HTR-8/SVneo (cell line): ENCODE measurements around the gene HOXD4.
A peak's percentile ranks its signal among the peaks of the same experiment; 100 is the strongest.

ENCODE experiments used
- DNase-seq: peaks from one replicate; pipeline ENCODE4 v3.0.0; 2011; ENCODE audit warnings: low spot score, mixed read lengths; ENCODE audit not compliant: insufficient read length
- FAIRE-seq: peaks from 2 replicates; lab custom pipeline; 2011; peaks lifted over from hg19 to GRCh38; lab: Jason Lieb, UNC

The HOXD4 gene

DNA sequence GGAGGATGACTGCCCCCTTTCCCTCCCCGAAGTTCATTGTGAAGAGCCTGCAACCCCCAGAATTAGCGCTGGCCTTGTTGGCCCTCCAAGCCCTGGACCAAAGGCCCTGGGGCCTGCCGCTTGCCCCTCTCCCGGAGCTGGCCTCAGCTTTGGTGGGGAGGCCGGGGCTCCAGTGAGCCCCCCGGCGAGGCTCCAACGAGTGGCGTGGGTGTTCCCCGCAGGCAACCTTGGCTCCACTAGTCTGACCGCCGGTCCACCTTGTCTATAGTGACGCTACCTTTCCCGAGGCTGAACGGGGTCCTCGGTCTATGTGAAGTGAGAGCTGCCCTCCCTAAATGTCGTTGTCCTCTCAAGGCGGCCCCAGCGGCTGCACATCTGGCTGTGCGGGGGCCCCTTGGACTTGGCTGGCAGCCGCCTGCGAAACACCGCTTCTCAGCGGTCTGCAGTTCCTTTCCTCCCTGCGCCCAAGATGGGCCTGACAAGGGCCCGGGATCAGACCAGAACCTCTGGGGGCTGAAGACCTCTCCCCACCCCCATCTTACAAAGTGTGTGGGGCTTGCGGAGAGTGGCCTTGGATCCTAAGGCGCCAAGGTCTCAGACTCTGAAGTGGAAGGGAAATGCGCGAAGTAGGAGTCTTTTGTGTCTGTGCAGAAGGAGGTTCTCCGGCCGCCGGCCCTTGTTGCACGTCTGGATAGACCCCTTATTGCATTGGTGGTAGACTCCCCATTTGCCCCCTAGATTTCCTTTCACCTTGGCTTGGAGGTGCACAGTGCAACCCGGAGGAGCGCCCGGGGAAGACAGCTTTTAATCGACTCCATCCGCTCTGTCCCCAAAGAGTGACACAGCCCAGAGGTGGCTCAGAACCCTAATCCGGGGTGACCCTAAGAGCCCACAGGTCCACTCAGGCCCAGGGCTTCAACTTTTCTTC lies 38.7 kb upstream of the HOXD4 start:
- FAIRE-seq = no peak
- DNase-seq = no peak

DNA sequence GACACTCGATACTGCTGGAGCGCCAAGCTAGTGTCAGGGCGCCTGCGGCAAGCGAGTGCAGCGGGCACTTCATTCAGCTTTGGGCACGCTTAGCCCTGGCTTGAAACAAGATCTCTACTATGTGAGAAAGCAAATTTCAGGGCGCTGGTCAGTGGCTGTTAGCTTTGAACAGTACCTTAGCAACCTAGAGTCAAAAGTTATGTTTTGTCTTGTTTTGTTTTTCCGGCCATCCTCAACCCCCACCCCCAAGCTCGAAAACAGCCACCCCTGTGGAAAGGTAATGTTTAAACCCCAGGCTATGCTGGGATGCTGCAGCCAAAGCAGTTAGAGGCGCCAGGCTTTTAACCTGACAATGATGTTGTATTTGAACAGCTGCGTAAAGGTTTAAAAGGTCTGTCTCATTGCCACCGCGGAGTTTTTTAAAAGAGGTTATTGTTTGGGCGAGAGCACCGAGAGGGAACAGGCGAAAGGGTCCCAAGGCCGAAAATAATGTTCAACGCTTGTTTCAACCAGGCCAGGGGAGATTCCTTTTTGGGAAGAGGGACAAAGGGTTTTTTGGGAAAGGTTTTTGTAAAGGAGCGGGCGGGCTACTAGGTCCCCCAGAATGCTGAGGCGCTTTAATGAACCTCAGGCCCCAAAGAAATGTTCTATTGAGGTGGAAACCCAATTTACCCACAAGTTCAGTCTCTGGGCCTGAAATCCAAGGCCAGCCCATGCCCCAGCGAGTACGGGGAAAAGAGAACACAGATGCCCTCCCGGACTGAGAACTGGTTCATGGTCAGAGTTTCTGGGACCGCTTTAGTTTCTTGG lies 37.0 kb upstream of the HOXD4 start:
- DNase-seq (no peak), FAIRE-seq (no peak)

DNA sequence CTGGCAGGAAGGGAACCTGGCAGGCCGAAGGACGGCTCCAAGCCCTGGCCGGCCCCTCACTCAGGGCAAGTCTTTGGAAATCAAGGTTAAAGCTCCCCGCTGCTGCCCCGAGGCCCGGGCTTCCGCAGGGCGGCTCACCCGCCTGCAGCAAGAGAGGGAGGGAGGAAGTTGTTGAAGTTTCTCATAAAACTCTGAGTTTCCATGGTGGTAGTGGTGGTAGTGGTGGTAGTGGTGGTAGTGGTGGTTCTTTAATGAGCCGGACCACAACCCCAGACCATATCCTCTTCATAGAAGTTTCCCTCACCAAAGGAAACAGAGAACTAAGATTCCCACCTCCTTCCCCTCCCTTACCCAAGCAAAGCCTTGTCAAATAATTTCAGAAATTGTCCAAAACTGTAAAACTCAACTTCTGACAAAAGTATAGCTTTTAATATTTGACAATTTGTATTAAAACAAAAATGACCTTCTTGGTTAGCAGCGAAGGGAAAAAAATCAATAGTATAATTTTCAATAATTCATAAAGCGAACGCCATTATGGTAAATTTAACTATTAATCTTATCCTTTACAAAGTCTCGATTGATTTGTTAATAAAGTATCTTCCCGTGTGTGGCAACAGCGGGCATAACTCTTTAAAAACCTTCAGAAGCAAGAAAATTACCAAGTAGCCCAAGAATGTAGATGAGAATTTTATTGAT lies 36.3 kb upstream of the HOXD4 start:
- no peak for FAIRE-seq
- DNase-seq = no peak

DNA sequence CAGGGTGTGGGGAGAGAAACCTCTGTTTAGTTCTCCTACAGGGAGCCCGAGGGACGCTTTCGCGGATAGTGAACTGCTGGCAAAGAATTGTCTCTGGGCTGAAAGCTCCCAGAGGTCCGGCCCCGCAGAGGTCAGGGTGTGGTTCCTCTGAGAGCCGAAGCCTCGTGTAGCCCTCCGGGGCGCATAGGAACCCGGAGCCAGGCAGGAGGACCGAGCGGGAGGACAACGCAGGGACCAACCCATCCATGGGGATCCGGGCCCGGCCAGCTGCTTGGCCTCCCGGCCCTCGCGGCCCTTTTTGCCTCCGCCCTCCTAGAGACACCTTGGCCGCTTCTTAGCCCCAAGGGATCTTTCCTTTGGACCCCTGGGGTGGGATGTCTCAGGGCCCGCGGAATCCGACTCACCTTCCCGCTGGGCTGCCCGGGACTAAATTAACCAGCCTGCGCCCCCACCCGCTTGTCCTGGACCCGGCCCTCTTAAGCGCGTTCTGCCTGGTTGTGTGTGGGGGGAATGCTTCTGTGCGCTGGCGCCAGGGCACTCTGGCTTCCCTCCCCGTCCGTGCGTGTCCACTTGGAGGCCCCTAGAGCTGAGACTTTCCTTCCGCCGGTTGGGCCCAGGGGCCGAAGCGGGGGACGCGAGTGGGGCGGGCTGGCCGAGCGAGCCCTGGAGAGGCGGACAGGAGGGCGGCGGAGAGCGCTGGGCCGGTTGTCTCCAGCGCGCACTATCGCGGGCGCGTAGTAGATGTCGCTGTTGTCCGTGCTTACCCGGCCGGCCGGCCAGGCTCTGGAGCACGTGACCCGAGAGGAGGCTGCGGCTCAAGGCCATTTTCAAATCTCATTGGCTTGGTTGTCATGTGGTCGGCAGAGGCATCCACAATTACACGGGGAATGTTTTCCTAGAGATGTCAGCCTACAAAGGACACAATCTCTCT lies 35.2 kb upstream of the HOXD4 start, which contains the start of gene HOXD10:
Gene HOXD10, plus strand, starts transcription at position 896 of the 931 bp plus-strand sequence. CDS start 56 bp downstream, outside the sequence.
- FAIRE-seq (no peak), DNase-seq (no peak)

DNA sequence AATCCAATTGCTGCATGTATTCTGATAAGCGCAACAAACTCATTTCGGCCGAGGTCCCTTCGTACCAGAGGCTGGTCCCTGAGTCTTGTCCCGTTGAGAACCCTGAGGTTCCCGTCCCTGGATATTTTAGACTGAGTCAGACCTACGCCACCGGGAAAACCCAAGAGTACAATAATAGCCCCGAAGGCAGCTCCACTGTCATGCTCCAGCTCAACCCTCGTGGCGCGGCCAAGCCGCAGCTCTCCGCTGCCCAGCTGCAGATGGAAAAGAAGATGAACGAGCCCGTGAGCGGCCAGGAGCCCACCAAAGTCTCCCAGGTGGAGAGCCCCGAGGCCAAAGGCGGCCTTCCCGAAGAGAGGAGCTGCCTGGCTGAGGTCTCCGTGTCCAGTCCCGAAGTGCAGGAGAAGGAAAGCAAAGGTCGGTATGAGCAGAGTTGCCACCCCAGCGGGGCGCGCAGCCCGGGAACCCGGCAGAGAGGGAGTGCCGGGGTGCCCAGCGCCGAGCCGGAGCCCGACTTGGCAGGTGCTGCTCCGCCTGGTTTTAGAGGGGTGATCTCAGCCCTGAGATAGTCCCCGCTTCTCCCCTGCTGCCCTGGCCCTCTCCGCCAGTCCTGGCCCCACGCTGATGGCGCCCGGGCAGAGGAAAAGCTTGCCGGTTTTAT lies 34.1 kb upstream of the HOXD4 start:
- no peak for FAIRE-seq

DNA sequence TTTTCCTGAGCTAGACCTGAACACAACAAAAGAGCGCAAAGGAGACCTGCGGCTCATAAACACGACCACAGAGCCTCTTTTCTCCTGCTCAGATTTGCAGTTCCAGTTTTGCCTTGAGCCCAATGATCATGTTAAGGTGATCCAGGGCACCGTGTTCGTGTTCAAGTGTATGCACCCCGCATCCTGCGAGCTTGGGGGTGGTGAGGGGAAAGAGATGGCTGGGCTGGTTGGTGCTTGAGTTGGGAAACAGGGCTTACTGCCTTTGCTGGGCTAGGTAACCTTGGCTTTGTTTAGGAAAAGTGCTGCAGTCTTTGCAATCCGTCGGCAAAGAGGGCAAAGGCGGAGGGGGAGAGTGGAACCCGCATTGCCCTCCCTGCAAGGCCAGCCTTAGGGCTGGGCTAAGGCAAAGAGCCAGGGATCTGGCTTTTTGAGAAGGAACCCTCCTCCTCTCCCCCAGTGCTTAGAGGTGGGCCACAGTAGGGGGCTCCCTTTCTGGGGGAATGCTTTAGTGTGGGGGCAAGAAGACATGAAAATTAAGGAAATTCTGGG lies 33.5 kb upstream of the HOXD4 start:
- DNase-seq = no peak
- no peak for FAIRE-seq

More for the DNA sequence above, 34.1 kb upstream of the HOXD4 start:
- no peak for DNase-seq

DNA sequence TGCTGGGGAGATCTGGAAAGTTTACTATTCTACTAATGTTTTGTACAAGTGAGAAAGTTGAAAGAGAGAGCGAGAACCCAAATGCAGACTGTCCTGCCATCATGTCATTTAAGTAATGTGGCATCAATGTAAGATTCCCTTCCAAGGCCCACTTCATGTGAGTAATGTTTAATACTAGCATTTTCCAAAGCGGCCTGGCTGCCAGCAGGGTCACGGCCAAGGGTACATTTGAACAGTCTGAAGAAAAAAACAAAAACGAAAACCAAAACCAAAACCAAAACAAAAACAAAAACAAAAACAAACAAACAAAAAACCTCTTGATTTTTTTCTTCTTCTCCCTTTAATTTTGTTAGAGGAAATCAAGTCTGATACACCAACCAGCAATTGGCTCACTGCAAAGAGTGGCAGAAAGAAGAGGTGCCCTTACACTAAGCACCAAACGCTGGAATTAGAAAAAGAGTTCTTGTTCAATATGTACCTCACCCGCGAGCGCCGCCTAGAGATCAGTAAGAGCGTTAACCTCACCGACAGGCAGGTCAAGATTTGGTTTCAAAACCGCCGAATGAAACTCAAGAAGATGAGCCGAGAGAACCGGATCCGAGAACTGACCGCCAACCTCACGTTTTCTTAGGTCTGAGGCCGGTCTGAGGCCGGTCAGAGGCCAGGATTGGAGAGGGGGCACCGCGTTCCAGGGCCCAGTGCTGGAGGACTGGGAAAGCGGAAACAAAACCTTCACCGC lies 32.6 kb upstream of the HOXD4 start:
- DNase-seq = no peak
- FAIRE-seq = peak; percentile 63

DNA sequence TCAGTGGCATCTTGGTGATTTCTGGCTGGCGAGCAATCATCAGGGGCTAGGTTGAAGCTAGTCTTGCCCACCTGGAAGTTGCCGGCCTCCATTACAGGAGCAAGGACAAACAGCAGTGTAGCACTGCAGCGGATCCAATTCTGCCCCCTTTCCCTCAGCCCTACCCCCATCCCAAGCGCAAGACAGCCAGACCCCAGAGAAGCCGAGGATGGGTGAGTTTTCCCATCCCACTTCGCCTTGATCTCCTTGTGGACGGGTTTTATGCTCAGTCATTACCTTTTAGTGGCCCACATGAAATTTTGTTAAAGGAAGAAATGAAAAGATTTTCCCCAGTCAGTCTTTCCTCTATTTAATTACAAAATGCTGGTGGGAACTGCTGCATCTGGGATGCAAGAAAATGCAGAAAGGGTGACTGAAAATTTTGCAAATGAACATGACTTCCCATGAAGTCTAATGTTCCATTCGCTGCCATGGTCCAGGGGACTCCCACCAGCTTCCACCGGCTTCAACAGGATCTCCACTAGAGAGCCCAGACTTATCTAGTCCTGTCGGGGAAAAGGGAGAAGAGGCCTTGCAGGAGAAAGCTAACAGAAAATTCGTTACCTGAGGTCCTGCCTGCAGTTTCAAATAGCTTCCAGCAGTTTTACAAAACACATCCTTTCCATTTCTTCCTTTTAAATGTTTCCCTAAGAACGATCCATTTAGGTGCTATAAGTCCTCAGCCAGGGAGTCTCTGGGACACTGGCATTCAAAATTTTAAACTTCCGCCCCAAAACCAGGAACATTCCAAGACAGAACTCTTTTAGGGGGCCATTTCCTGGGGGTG lies 30.8 kb upstream of the HOXD4 start:
- DNase-seq = no peak
- no peak for FAIRE-seq

DNA sequence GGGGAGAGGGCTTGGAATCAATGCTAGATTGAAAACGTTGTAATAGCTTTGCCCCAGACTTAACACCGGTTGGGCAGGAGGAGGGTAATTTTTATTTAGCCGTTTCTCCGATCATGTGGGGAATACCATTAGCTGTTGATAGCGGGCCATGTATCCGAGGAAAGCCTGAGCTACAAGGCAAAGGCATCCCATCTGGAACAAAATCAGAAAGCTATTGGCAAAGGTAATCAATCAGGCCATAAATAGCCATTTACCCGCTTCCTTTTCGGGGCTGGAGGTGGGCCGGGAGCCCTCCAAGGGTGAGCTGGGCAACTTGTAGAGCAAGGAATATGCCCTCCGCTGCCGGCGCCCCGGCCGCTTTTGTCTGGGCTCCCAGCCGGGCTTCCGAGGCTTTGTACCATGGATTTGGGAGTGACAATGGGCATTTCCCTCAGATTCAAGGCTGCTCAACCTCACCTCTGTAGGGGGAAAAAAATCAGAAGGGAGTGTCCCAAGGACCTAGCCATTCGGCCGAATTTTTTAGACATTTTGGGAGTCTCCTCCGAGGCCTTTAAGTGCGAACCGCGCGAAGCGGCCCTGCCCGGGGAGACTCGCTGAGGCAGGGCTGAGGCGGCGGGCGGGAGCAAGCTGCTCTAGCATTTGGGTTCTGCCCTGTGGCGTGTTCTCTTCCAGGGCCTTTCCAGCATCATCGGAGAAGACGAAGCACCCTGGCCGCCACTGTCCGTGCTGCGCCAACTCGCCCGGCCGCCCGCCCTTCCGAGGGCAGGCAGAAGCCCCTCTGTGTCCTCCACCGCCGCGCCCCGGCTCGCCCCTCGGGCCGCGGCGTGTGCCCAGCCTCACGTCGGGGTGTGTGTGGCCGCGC lies 29.9 kb upstream of the HOXD4 start:
- DNase-seq (no peak), FAIRE-seq (no peak)

DNA sequence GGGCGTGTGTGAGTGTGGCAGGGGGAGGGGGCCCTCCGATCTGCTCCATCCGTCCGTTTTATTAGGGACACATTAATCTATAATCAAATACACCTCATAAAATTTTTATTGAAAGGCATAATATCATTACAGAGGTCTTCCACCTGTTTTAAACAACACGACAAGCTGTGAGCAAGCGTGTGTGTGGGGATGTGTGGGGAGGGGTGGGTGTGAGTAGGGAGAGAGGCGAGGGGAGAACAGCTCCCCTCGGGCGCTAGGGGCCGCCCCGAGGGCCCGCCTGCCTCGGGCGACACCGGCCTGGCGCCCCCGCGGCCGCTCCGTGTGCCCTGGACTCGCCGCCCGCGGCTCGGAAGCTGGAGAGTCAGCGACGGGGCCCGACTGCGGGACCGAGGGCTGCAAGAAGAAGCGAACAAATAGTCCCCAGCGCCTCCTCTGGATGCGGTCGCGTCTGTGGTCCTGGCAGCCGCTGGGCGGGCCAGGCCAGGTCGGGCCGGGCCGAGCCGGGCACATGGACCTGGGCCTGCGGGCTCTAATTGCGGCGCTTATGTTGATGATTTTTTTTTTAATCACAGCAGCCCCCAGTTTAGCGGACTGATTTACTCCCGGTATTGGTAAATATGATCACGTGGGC lies 29.2 kb upstream of the HOXD4 start:
- DNase-seq = no peak
- no peak for FAIRE-seq

DNA sequence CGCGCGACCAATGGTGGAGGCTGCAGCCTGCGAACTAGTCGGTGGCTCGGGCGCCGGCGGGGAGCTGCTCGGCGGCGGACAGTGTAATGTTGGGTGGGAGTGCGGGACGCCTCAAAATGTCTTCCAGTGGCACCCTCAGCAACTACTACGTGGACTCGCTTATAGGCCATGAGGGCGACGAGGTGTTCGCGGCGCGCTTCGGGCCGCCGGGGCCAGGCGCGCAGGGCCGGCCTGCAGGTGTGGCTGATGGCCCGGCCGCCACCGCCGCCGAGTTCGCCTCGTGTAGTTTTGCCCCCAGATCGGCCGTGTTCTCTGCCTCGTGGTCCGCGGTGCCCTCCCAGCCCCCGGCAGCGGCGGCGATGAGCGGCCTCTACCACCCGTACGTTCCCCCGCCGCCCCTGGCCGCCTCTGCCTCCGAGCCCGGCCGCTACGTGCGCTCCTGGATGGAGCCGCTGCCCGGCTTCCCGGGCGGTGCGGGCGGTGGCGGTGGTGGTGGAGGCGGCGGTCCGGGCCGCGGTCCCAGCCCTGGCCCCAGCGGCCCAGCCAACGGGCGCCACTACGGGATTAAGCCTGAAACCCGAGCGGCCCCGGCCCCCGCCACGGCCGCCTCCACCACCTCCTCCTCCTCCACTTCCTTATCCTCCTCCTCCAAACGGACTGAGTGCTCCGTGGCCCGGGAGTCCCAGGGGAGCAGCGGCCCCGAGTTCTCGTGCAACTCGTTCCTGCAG lies 28.5 kb upstream of the HOXD4 start, which contains the start of gene HOXD9:
Gene HOXD9, plus strand, starts transcription at position 37 of the 728 bp plus-strand sequence. Its CDS starts 50 bp downstream, at position 87.
- FAIRE-seq (no peak), DNase-seq (no peak)

DNA sequence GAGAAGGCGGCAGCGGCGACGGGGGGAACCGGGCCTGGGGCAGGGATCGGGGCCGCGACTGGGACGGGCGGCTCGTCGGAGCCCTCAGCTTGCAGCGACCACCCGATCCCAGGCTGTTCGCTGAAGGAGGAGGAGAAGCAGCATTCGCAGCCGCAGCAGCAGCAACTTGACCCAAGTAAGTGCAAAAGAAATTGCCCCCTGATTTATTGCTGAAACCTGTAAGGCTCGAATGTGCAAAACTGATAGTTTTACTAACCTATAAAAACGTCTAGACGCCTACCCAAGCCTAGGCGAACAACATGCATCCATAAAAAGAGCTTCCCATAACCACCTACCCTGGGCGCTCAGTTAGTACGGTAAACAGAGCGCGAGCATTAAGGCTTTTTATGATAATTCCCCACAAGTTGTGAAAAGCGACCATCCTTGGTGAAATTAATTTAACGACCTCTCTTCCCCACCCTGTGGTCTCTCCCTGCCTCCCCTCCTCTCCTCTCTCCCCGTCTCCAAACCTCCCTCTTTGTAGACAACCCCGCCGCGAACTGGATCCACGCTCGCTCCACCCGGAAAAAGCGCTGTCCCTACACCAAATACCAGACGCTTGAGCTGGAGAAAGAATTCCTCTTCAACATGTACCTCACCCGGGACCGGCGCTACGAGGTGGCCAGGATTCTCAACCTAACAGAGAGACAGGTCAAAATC lies 27.8 kb upstream of the HOXD4 start:
- FAIRE-seq (no peak), DNase-seq (no peak)

DNA sequence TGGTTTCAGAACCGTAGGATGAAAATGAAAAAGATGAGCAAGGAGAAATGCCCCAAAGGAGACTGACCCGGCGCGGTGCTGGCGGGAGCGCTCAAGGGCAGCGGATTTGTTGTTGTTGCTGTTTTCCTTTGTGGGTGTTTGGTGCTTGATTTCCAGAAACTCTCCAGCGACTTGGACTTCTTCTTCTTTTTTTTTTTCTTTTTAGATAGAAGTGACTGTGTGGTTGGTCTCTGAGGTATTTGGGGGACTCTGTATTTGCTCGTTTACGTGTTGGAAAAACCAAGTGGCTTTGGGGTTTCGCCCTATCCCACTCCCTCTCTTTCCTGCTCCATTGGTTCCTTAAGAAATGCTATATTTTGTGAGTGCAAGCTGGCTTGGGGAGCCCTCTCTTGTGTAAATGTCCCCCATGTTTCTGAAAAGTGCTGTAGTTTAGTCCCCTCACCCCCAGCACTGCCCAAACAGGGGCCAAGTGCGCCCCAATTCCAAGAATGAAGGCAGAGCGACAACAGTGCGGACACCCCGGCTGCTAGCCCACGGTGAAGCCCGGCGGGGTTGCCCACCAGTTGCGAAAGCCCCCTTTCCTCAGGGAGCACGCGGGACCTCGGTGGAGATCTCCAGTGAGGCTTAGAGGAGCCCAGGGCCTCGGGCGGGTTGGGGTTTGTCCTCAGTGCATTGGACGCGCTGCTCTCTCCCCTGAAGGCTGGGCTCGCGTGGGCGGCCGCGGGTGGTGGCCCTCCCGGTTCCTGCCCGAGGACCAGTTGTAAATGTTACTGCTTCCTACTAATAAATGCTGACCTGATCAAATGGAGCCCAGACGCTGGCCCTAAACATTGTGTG lies 27.0 kb upstream of the HOXD4 start:
- DNase-seq (no peak), FAIRE-seq (no peak)
